Endodermal cell (in vitro differentiated cells): Measurements from ENCODE around the gene PSAP. TPM values are rescaled to one million over a fixed set of nuclear protein-coding genes. Genes with fewer than 3 reads are reported as not detected.

ENCODE experiments used
- DNase-seq: peaks from one replicate; pipeline ENCODE4 v3.0.0-alpha.2; 2017
- H3K27ac ChIP-seq: 2 replicates; pipeline ENCODE4 v1.5.1; 2013; ENCODE audit warnings: mild to moderate bottlenecking, low read depth, low read length, moderate library complexity
- H3K27me3 ChIP-seq: 2 replicates; pipeline ENCODE4 v1.6.1; 2013; ENCODE audit warnings: mild to moderate bottlenecking, low read length, moderate library complexity; ENCODE audit not compliant: insufficient read depth, control insufficient read depth, poor library complexity, severe bottlenecking
- H3K36me3 ChIP-seq: 2 replicates; pipeline ENCODE4 v1.7.0; 2013; ENCODE audit warnings: mild to moderate bottlenecking, low read length, moderate library complexity; ENCODE audit not compliant: control insufficient read depth, insufficient read depth
- H3K4me1 ChIP-seq: one replicate; pipeline ENCODE4 v1.7.0; 2013; ENCODE audit warnings: low read length; ENCODE audit not compliant: control insufficient read depth, insufficient read depth
- H3K4me3 ChIP-seq: 2 replicates; pipeline ENCODE4 v1.5.1; 2013; ENCODE audit warnings: mild to moderate bottlenecking, low read length, moderate library complexity
- H3K9ac ChIP-seq: 2 replicates; pipeline ENCODE4 v1.6.1; 2013; ENCODE audit warnings: mild to moderate bottlenecking, low read length, moderate library complexity; ENCODE audit not compliant: poor library complexity, severe bottlenecking; ENCODE audit errors: extremely low read depth
- H3K9me3 ChIP-seq: 2 replicates; pipeline ENCODE4 v1.6.1; 2013; ENCODE audit warnings: mild to moderate bottlenecking, low read length, moderate library complexity; ENCODE audit not compliant: control insufficient read depth
- H3K27ac Mint-ChIP-seq: 2 replicates; pipeline ENCODE4 v1.8.0; 2020; ENCODE audit warnings: mixed read lengths
- H3K27me3 Mint-ChIP-seq: 2 replicates; pipeline ENCODE4 v1.8.0; 2021; ENCODE audit warnings: mild to moderate bottlenecking, mixed read lengths; ENCODE audit not compliant: insufficient read depth
- H3K36me3 Mint-ChIP-seq: 2 replicates; pipeline ENCODE4 v1.8.0; 2020; ENCODE audit warnings: low read depth, mixed read lengths
- H3K4me1 Mint-ChIP-seq: 2 replicates; pipeline ENCODE4 v1.8.0; 2020; ENCODE audit warnings: mixed read lengths
- H3K4me3 Mint-ChIP-seq: 2 replicates; pipeline ENCODE4 v1.8.0; 2020; ENCODE audit warnings: mild to moderate bottlenecking, moderate library complexity, mixed read lengths
- H3K9me3 Mint-ChIP-seq: 2 replicates; pipeline ENCODE4 v1.8.0; 2020; ENCODE audit warnings: mild to moderate bottlenecking, mixed read lengths
- WGBS, 2 experiments: methylation state at CpG; one replicate each; pipeline versions ENCODE4 v1.1.5 to v1.1.7; 2013; ENCODE audit warnings: missing lambda C conversion rate in 2 of 2, mixed read lengths in 1 of 2; ENCODE audit not compliant: insufficient coverage in 1 of 2, insufficient read length in 1 of 2; 5-methylcytosine and 5-hydroxymethylcytosine counted together
- total RNA-seq, 2 donors: library from RNA; stranded (reverse); fragmentation: NEBNext Ultra II Directional in 1 of 2; extraction: Animal tissue kit (Norgen Biotek cat#: 25700) in 1 of 2; gene quantifications; 2 replicates in 1 of 2; 3 replicates in 1 of 2; pipeline ENCODE4 v1.2.1, GENCODE V29; 2021
- TF ChIP-seq, protein P1 (sequence below): fragments of 200-600 bp; sonication (generic); conservative IDR thresholded peaks from 2 replicates; pipeline ENCODE4 v1.5.0; 2021; ENCODE audit warnings: antibody characterized with exemption, mild to moderate bottlenecking

PSAP gene
- total RNA-seq, 2 donors from 2014 or later = 456 to 549 TPM

DNA sequence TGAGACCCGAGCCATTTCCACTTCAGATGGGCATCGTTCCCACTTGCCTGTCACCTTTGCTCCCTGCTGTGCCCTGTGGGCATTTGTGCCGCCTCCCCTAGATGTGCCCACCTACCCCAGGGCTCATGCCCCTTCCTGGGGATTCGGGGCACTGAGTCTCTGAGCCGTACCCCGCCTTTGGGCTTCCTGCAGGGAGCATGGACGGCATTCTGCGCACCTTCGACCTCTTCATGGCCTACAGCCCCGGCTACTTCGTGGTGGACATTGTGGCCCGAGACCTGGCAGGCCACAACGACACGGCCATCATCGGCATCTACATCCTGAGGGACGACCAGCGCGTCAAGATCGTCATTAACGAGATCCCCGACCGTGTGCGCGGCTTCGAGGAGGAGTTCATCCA, 41.4 kb downstream of the PSAP start:
- Mint-ChIP-seq H3K36me3 (peaks cover 9% of the 10 kb centered on the region), H3K9me3 (no peaks in the 10 kb centered on the region), H3K4me1 (no peaks in the 10 kb centered on the region), H3K27ac (no peak overlapping the region), H3K4me3 (no peak overlapping the region), H3K27me3 (peaks cover 18% of the 10 kb centered on the region)
- no peaks in the 10 kb centered on the region for H3K4me1 ChIP-seq
- H3K9me3 ChIP-seq = no peaks in the 10 kb centered on the region
- no peak for DNase-seq
- 94 to 95% methylated on average over 19 to 25 of the region's 25 CpGs for WGBS, 2 experiments
- TF ChIP-seq, protein P1, sequence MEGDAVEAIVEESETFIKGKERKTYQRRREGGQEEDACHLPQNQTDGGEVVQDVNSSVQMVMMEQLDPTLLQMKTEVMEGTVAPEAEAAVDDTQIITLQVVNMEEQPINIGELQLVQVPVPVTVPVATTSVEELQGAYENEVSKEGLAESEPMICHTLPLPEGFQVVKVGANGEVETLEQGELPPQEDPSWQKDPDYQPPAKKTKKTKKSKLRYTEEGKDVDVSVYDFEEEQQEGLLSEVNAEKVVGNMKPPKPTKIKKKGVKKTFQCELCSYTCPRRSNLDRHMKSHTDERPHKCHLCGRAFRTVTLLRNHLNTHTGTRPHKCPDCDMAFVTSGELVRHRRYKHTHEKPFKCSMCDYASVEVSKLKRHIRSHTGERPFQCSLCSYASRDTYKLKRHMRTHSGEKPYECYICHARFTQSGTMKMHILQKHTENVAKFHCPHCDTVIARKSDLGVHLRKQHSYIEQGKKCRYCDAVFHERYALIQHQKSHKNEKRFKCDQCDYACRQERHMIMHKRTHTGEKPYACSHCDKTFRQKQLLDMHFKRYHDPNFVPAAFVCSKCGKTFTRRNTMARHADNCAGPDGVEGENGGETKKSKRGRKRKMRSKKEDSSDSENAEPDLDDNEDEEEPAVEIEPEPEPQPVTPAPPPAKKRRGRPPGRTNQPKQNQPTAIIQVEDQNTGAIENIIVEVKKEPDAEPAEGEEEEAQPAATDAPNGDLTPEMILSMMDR = no peak
- peaks cover 3% of the 10 kb centered on the region for H3K36me3 ChIP-seq
- no peak overlapping the region for H3K9ac ChIP-seq
- no peak overlapping the region for H3K27ac ChIP-seq
- no peaks in the 10 kb centered on the region for H3K27me3 ChIP-seq
- H3K4me3 ChIP-seq = no peak overlapping the region

DNA sequence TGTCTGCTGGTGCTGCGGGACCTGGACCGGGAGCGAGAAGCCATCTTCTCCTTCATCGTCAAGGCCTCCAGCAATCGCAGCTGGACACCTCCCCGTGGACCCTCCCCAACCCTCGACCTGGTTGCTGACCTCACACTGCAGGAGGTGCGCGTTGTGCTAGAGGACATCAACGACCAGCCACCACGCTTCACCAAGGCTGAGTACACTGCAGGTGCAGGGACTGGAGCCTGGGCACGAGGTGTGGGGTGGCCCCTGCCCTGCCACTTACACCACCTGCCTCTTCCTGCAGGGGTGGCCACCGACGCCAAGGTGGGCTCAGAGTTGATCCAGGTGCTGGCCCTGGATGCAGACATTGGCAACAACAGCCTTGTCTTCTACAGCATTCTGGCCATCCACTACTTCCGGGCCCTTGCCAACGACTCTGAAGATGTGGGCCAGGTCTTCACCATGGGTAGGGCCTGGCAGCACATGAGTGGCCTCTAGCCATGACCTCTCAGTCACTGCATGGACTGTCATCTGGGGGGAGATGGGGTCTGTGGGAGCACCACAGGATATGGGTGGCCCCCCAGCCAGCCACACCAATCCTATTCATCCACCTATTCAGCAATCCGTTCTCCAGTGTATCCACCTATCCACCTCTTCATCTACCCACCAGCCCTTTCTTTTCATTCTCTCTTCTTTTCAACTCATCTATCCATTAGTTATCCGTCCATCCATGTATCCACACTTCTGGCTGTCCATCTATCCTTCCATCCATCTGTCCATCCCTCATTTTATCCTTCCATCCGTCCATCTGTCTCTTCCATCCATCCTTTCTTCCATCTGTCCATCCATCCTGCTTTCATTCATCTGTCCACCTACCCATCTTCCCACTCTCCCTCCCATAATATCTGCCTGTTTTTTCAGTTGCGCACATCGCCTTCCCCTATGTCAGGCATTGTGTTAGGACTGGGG, 43.2 kb downstream of the PSAP start:
- DNase-seq = no peak
- Histone ChIP-seq H3K9ac (no peak overlapping the region), H3K36me3 (no peaks in the 10 kb centered on the region), H3K4me3 (no peak overlapping the region), H3K27ac (no peak overlapping the region), H3K9me3 (no peaks in the 10 kb centered on the region), H3K27me3 (no peaks in the 10 kb centered on the region), H3K4me1 (no peaks in the 10 kb centered on the region)
- H3K4me1 Mint-ChIP-seq = no peaks in the 10 kb centered on the region
- H3K9me3 Mint-ChIP-seq = no peaks in the 10 kb centered on the region
- H3K27me3 Mint-ChIP-seq = peaks cover 25% of the 10 kb centered on the region
- no peak overlapping the region for H3K4me3 Mint-ChIP-seq
- WGBS, 2 experiments = 93 to 96% methylated on average over 15 to 21 of the region's 21 CpGs
- TF ChIP-seq, protein P1 = no peak
- no peaks in the 10 kb centered on the region for H3K36me3 Mint-ChIP-seq
- H3K27ac Mint-ChIP-seq = no peak overlapping the region

DNA sequence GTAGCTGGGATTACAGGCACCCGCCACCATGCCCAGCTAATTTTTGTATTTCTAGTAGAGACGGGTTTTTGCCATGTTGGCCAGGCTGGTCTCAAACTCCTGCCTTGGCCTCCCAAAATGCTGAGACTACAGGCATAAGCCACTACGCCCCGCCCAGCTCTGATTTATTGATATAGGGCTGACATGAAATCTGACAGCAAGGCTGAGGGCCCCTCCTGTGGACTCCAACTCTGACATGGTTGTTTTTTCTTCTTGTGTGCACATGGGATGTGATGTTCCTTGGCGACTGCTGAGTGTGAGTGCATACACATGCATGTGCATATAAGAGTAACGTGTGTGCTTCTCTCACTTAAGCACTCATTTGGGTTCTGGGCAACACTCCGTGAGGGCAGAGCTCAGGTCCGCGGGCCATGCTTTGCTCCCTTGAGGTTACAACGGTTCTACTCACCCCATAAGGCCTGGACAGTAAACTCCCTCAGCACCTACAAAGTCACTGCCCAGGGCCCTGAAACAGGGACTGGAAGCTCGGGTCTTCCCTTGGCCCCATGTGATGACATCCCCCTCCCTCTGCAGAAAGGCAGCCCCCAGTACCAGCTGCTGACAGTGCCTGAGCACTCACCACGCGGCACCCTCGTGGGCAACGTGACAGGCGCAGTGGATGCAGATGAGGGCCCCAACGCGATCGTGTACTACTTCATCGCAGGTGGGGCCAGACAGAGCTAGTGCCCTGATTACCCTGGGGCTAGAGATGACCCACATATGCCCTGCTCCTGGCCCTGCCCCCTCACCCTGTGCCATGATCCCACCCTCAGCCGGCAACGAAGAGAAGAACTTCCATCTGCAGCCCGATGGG, 44.1 kb downstream of the PSAP start:
- H3K27me3 ChIP-seq = no peaks in the 10 kb centered on the region
- no peak overlapping the region for H3K9ac ChIP-seq
- Mint-ChIP-seq H3K36me3 (no peaks in the 10 kb centered on the region), H3K27ac (no peak overlapping the region), H3K4me3 (no peak overlapping the region), H3K4me1 (no peaks in the 10 kb centered on the region), H3K9me3 (no peaks in the 10 kb centered on the region), H3K27me3 (peaks cover 27% of the 10 kb centered on the region)
- H3K36me3 ChIP-seq = no peaks in the 10 kb centered on the region
- H3K4me1 ChIP-seq = no peaks in the 10 kb centered on the region
- no peak for DNase-seq
- no peak overlapping the region for H3K27ac ChIP-seq
- no peaks in the 10 kb centered on the region for H3K9me3 ChIP-seq
- no peak overlapping the region for H3K4me3 ChIP-seq
- TF ChIP-seq, protein P1 = no peak
- WGBS, 2 experiments = 92 to 97% methylated on average over 16 to 23 of the region's 23 CpGs
